OCI-LY7 (cell line): ENCODE measurements around the gene ADARB2. TPM values are rescaled to one million over a fixed set of nuclear protein-coding genes. Genes with fewer than 3 reads are reported as not detected.

Experiments used
- BruUV-seq: library from RNA; stranded (reverse); fragments of 400-500 nt; replicated peaks from 2 replicates; lab custom pipeline; 2021; lab: Mats Ljungman, UMichigan
- CTCF ChIA-PET: fragments of 300-600 bp; sonication (Branson Sonifier 250); formaldehyde crosslinking; loops from one replicate; lab custom pipeline; 2022; ENCODE audit warnings: antibody characterized with exemption; ENCODE audit not compliant: unreplicated experiment; lab: Charles Lee
- POLR2A ChIA-PET: fragments of 300-600 bp; sonication (Branson Sonifier 250); formaldehyde crosslinking; loops from one replicate; lab custom pipeline; 2022; ENCODE audit warnings: antibody characterized with exemption; lab: Charles Lee
- DNase-seq: peaks from one replicate; pipeline ENCODE4 v3.0.0-alpha.2; 2015; ENCODE audit warnings: low spot score
- H2AFZ ChIP-seq: fragments of 200-600 bp; sonication (generic), shearing (Covaris generic); 2 replicates; pipeline ENCODE4 v1.6.1; 2014; ENCODE audit warnings: mild to moderate bottlenecking, antibody characterized with exemption, low read length, moderate library complexity
- H3K27ac ChIP-seq: fragments of 200-600 bp; sonication (generic); 2 replicates; pipeline ENCODE4 v1.5.1; 2014; ENCODE audit warnings: mixed run types, low read depth, mild to moderate bottlenecking, moderate library complexity, low read length, inconsistent platforms; ENCODE audit not compliant: poor library complexity, severe bottlenecking
- H3K36me3 ChIP-seq: fragments of 200-600 bp; sonication (generic); 2 replicates; pipeline ENCODE4 v1.6.1; 2014; ENCODE audit warnings: mild to moderate bottlenecking, antibody characterized with exemption, low read length, moderate library complexity, mixed read lengths; ENCODE audit not compliant: insufficient read depth
- H3K4me1 ChIP-seq: fragments of 200-600 bp; sonication (generic); 2 replicates; pipeline ENCODE4 v1.5.1; 2014; ENCODE audit warnings: mild to moderate bottlenecking, low read length; ENCODE audit not compliant: insufficient read depth, poor library complexity, severe bottlenecking
- H3K4me2 ChIP-seq: fragments of 200-600 bp; sonication (generic); 2 replicates; pipeline ENCODE4 v1.6.1; 2014; ENCODE audit warnings: mild to moderate bottlenecking, low read length
- H3K4me3 ChIP-seq: fragments of 200-600 bp; sonication (generic); 2 replicates; pipeline ENCODE4 v1.5.1; 2014; ENCODE audit warnings: mild to moderate bottlenecking, low read depth, low read length; ENCODE audit not compliant: poor library complexity, severe bottlenecking
- H3K79me2 ChIP-seq: fragments of 200-600 bp; sonication (generic); 2 replicates; pipeline ENCODE4 v1.6.1; 2016; ENCODE audit warnings: low read depth, mild to moderate bottlenecking, low read length, moderate library complexity, mixed read lengths; ENCODE audit not compliant: insufficient read depth
- H3K9me2 ChIP-seq: fragments of 200-600 bp; sonication (generic); 2 replicates; pipeline ENCODE4 v1.6.1; 2016; ENCODE audit warnings: mild to moderate bottlenecking, low read length, mixed read lengths; ENCODE audit not compliant: insufficient read depth
- H3K9me3 ChIP-seq: fragments of 200-600 bp; sonication (generic); 2 replicates; pipeline ENCODE4 v1.6.1; 2014; ENCODE audit warnings: mild to moderate bottlenecking, mixed run types, low read length, mixed read lengths
- H4K20me1 ChIP-seq: fragments of 200-600 bp; sonication (generic); 2 replicates; pipeline ENCODE4 v1.6.1; 2014; ENCODE audit warnings: mild to moderate bottlenecking, antibody characterized with exemption, low read length, moderate library complexity, mixed read lengths; ENCODE audit not compliant: insufficient read depth
- CTCF ChIP-seq: fragments of 200-600 bp; sonication (generic); conservative IDR thresholded peaks from 2 replicates; pipeline ENCODE4 v1.5.1; 2014; ENCODE audit warnings: mild to moderate bottlenecking, antibody characterized with exemption, low read length, moderate library complexity, mixed read lengths
- EZH2phosphoT487 ChIP-seq: fragments of 200-600 bp; sonication (generic); IDR thresholded peaks from 2 replicates; pipeline ENCODE4 v1.6.1; 2018; ENCODE audit warnings: low read depth, borderline replicate concordance, mild to moderate bottlenecking, mixed run types, antibody characterized with exemption, low read length, moderate library complexity, mixed read lengths
- intact Hi-C: fragments of 100-400 bp; cut with micrococcal nuclease; formaldehyde crosslinking; loops from one replicate; pipeline ENCODE4 v1.10.0; 2022; ENCODE audit not compliant: unreplicated experiment
- total RNA-seq, 2 experiments: library from RNA; depleted of rRNA in 1 of 2; stranded (reverse); fragments of >200 nt in 1 of 2; shearing (Covaris generic) in 1 of 2; gene quantifications; 2 replicates each; pipeline ENCODE4 v1.2.3, GENCODE V29; 2014 to 2022

The ADARB2 gene
- total RNA-seq, 2 experiments from 2014 or later: 0.03 TPM; not detected in 1

- ChIA-PET CTCF (no interaction called here), POLR2A (no interaction called here)
- Histone ChIP-seq H2AFZ (no peak overlapping the region), H3K4me1 (no peaks in the 10 kb centered on the region), H3K9me2 (no peaks in the 10 kb centered on the region), H4K20me1 (no peaks in the 10 kb centered on the region), H3K4me3 (no peak overlapping the region), H3K79me2 (no peaks in the 10 kb centered on the region), H3K27ac (no peak overlapping the region), H3K9me3 (no peaks in the 10 kb centered on the region), H3K36me3 (no peaks in the 10 kb centered on the region), H3K4me2 (no peak overlapping the region)
- no peak for DNase-seq
- BruUV-seq: no TSS peak
- no peak for TF ChIP-seq EZH2phosphoT487
- no peak for TF ChIP-seq CTCF
- intact Hi-C loops: no loop called here
Observed at GRCh38 chr10:1180836-1181235, 556.5 kb downstream of the ADARB2 start.

GRCh38 chr10:1180071-1180730 is 557.1 kb downstream of the ADARB2 start:
- DNase-seq: no peak
- Histone ChIP-seq H3K36me3 (no peaks in the 10 kb centered on the region), H3K4me1 (no peaks in the 10 kb centered on the region), H3K4me3 (no peak overlapping the region), H3K9me3 (no peaks in the 10 kb centered on the region), H3K27ac (no peak overlapping the region), H2AFZ (no peak overlapping the region), H4K20me1 (no peaks in the 10 kb centered on the region), H3K4me2 (no peak overlapping the region), H3K9me2 (no peaks in the 10 kb centered on the region), H3K79me2 (no peaks in the 10 kb centered on the region)
- ChIA-PET POLR2A (no interaction called here), CTCF (no interaction called here)
- intact Hi-C loops: no loop called here
- BruUV-seq: no TSS peak
- no peak for TF ChIP-seq CTCF

GRCh38 chr10:1179346-1180070 is 557.8 kb downstream of the ADARB2 start:
- H3K4me2 ChIP-seq: no peak overlapping the region
- TF ChIP-seq EZH2phosphoT487 (no peak), CTCF (no peak)
- no peaks in the 10 kb centered on the region for H3K79me2 ChIP-seq
- H3K4me3 ChIP-seq: no peak overlapping the region
- no peaks in the 10 kb centered on the region for H3K9me2 ChIP-seq
- no peaks in the 10 kb centered on the region for H3K4me1 ChIP-seq
- BruUV-seq: no TSS peak
- H2AFZ ChIP-seq: no peak overlapping the region
- H3K9me3 ChIP-seq: no peaks in the 10 kb centered on the region
- ChIA-PET POLR2A (interaction anchor here (0.5 kb wide), 1 partner anchor 18 kb away, joined by 6 read pairs; no protein-coding TSS in a partner anchor), CTCF (no interaction called here)
- H4K20me1 ChIP-seq: no peaks in the 10 kb centered on the region
- intact Hi-C loops: no loop called here
- no peak overlapping the region for H3K27ac ChIP-seq
- DNase-seq: no peak
- H3K36me3 ChIP-seq: no peaks in the 10 kb centered on the region
